OCI-LY7 (cell line): Measurements from ENCODE around the gene LANCL2. TPM values are rescaled to one million over a fixed set of nuclear protein-coding genes. Genes with fewer than 3 reads are reported as not detected.

ENCODE experiments used
- BruUV-seq: library from RNA; stranded (reverse); fragments of 400-500 nt; replicated peaks from 2 replicates; lab custom pipeline; 2021; lab: Mats Ljungman, UMichigan
- CTCF ChIA-PET: fragments of 300-600 bp; sonication (Branson Sonifier 250); formaldehyde crosslinking; loops from one replicate; lab custom pipeline; 2022; ENCODE audit warnings: antibody characterized with exemption; ENCODE audit not compliant: unreplicated experiment; lab: Charles Lee
- POLR2A ChIA-PET: fragments of 300-600 bp; sonication (Branson Sonifier 250); formaldehyde crosslinking; loops from one replicate; lab custom pipeline; 2022; ENCODE audit warnings: antibody characterized with exemption; lab: Charles Lee
- DNase-seq: peaks from one replicate; pipeline ENCODE4 v3.0.0-alpha.2; 2015; ENCODE audit warnings: low spot score
- H2AFZ ChIP-seq: fragments of 200-600 bp; sonication (generic), shearing (Covaris generic); 2 replicates; pipeline ENCODE4 v1.6.1; 2014; ENCODE audit warnings: mild to moderate bottlenecking, antibody characterized with exemption, low read length, moderate library complexity
- H3K27ac ChIP-seq: fragments of 200-600 bp; sonication (generic); 2 replicates; pipeline ENCODE4 v1.5.1; 2014; ENCODE audit warnings: mixed run types, low read depth, mild to moderate bottlenecking, moderate library complexity, low read length, inconsistent platforms; ENCODE audit not compliant: poor library complexity, severe bottlenecking
- H3K36me3 ChIP-seq: fragments of 200-600 bp; sonication (generic); 2 replicates; pipeline ENCODE4 v1.6.1; 2014; ENCODE audit warnings: mild to moderate bottlenecking, antibody characterized with exemption, low read length, moderate library complexity, mixed read lengths; ENCODE audit not compliant: insufficient read depth
- H3K4me1 ChIP-seq: fragments of 200-600 bp; sonication (generic); 2 replicates; pipeline ENCODE4 v1.5.1; 2014; ENCODE audit warnings: mild to moderate bottlenecking, low read length; ENCODE audit not compliant: insufficient read depth, poor library complexity, severe bottlenecking
- H3K4me2 ChIP-seq: fragments of 200-600 bp; sonication (generic); 2 replicates; pipeline ENCODE4 v1.6.1; 2014; ENCODE audit warnings: mild to moderate bottlenecking, low read length
- H3K4me3 ChIP-seq: fragments of 200-600 bp; sonication (generic); 2 replicates; pipeline ENCODE4 v1.5.1; 2014; ENCODE audit warnings: mild to moderate bottlenecking, low read depth, low read length; ENCODE audit not compliant: poor library complexity, severe bottlenecking
- H3K79me2 ChIP-seq: fragments of 200-600 bp; sonication (generic); 2 replicates; pipeline ENCODE4 v1.6.1; 2016; ENCODE audit warnings: low read depth, mild to moderate bottlenecking, low read length, moderate library complexity, mixed read lengths; ENCODE audit not compliant: insufficient read depth
- H3K9me2 ChIP-seq: fragments of 200-600 bp; sonication (generic); 2 replicates; pipeline ENCODE4 v1.6.1; 2016; ENCODE audit warnings: mild to moderate bottlenecking, low read length, mixed read lengths; ENCODE audit not compliant: insufficient read depth
- H3K9me3 ChIP-seq: fragments of 200-600 bp; sonication (generic); 2 replicates; pipeline ENCODE4 v1.6.1; 2014; ENCODE audit warnings: mild to moderate bottlenecking, mixed run types, low read length, mixed read lengths
- H4K20me1 ChIP-seq: fragments of 200-600 bp; sonication (generic); 2 replicates; pipeline ENCODE4 v1.6.1; 2014; ENCODE audit warnings: mild to moderate bottlenecking, antibody characterized with exemption, low read length, moderate library complexity, mixed read lengths; ENCODE audit not compliant: insufficient read depth
- CTCF ChIP-seq: fragments of 200-600 bp; sonication (generic); conservative IDR thresholded peaks from 2 replicates; pipeline ENCODE4 v1.5.1; 2014; ENCODE audit warnings: mild to moderate bottlenecking, antibody characterized with exemption, low read length, moderate library complexity, mixed read lengths
- EZH2phosphoT487 ChIP-seq: fragments of 200-600 bp; sonication (generic); IDR thresholded peaks from 2 replicates; pipeline ENCODE4 v1.6.1; 2018; ENCODE audit warnings: low read depth, borderline replicate concordance, mild to moderate bottlenecking, mixed run types, antibody characterized with exemption, low read length, moderate library complexity, mixed read lengths
- intact Hi-C: fragments of 100-400 bp; cut with micrococcal nuclease; formaldehyde crosslinking; loops from one replicate; pipeline ENCODE4 v1.10.0; 2022; ENCODE audit not compliant: unreplicated experiment
- total RNA-seq, 2 experiments: library from RNA; depleted of rRNA in 1 of 2; stranded (reverse); fragments of >200 nt in 1 of 2; shearing (Covaris generic) in 1 of 2; gene quantifications; 2 replicates each; pipeline ENCODE4 v1.2.3, GENCODE V29; 2014 to 2022

The LANCL2 gene
- total RNA-seq, 2 experiments from 2014 or later: 6.5 to 9.5 TPM

GRCh38 chr7:55441002-55441401, 75.9 kb downstream of the LANCL2 start:
- H3K79me2 ChIP-seq: no peaks in the 10 kb centered on the region
- no peak overlapping the region for H3K27ac ChIP-seq
- H2AFZ ChIP-seq: no peak overlapping the region
- no peaks in the 10 kb centered on the region for H3K9me2 ChIP-seq
- no peak overlapping the region for H3K4me3 ChIP-seq
- no peaks in the 10 kb centered on the region for H4K20me1 ChIP-seq
- H3K9me3 ChIP-seq: no peaks in the 10 kb centered on the region
- no peak overlapping the region for H3K4me2 ChIP-seq
- no peaks in the 10 kb centered on the region for H3K36me3 ChIP-seq
- intact Hi-C loops: no loop called here
- DNase-seq: no peak
- H3K4me1 ChIP-seq: peaks cover 10% of the 10 kb centered on the region
- POLR2A ChIA-PET: no interaction called here
- BruUV-seq: no TSS peak
- no peak for TF ChIP-seq CTCF
- CTCF ChIA-PET: no interaction called here

DNA sequence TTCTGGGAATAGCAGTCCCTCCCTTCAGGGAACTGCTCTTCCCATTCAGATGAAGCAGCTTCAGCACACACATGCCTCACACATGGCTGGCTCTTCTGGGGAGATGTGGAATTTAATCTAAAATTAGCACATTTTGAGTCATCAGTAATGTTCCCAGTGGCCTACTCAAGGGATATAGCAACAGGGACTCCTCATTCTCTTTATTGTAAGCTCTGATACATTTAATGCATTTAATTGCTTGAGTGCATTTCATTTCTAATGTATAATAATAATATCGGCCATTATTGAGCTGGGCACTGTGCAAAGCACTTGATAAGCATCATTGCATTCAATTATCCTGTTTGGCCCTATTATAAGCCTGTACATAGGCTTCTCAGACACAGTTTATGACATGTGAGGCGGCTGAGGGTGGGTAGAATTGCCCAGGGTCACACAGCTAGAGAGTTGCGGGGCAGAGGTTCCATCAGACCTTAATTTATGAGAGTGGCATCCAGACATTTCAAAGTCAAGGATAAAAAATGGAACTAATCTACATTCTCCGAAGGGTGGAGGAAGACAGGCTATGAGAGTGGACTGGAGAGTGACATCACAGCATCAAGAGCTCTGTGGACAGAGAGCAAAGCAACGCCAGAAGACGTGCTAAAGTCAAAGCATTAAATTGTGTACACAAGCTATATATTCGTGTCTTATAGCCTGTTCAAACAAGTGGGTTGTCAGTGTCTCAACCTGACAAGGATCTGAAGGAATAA, 76.8 kb downstream of the LANCL2 start:
- no peak overlapping the region for H3K4me2 ChIP-seq
- no peaks in the 10 kb centered on the region for H3K79me2 ChIP-seq
- no peak overlapping the region for H3K27ac ChIP-seq
- intact Hi-C loops: no loop called here
- no peaks in the 10 kb centered on the region for H3K9me3 ChIP-seq
- BruUV-seq: no TSS peak
- ChIA-PET CTCF (no interaction called here), POLR2A (no interaction called here)
- no peak for DNase-seq
- no peaks in the 10 kb centered on the region for H4K20me1 ChIP-seq
- H3K9me2 ChIP-seq: no peaks in the 10 kb centered on the region
- no peak overlapping the region for H3K4me3 ChIP-seq
- H3K4me1 ChIP-seq: peaks cover 10% of the 10 kb centered on the region
- TF ChIP-seq EZH2phosphoT487 (no peak), CTCF (no peak)
- no peak overlapping the region for H2AFZ ChIP-seq
- H3K36me3 ChIP-seq: no peaks in the 10 kb centered on the region

GRCh38 chr7:55444786-55445185, 79.6 kb downstream of the LANCL2 start:
- Histone ChIP-seq H3K9me3 (no peaks in the 10 kb centered on the region), H3K4me1 (no peaks in the 10 kb centered on the region), H2AFZ (no peak overlapping the region), H3K27ac (no peak overlapping the region), H3K36me3 (no peaks in the 10 kb centered on the region), H3K4me3 (no peak overlapping the region), H4K20me1 (no peaks in the 10 kb centered on the region), H3K4me2 (no peak overlapping the region), H3K9me2 (no peaks in the 10 kb centered on the region), H3K79me2 (no peaks in the 10 kb centered on the region)
- ChIA-PET POLR2A (no interaction called here), CTCF (no interaction called here)
- no peak for DNase-seq
- intact Hi-C loops: no loop called here
- no peak for TF ChIP-seq EZH2phosphoT487
- TF ChIP-seq CTCF: no peak
- BruUV-seq: no TSS peak
